Measurements from ENCODE around the gene BLOC1S1. TPM values are rescaled to one million over a fixed set of nuclear protein-coding genes. Genes with fewer than 3 reads are reported as not detected.

BLOC1S1 gene
- 100 to 1,000 TPM; 117 to 440 (median 246) TPM for total RNA-seq

DNA sequence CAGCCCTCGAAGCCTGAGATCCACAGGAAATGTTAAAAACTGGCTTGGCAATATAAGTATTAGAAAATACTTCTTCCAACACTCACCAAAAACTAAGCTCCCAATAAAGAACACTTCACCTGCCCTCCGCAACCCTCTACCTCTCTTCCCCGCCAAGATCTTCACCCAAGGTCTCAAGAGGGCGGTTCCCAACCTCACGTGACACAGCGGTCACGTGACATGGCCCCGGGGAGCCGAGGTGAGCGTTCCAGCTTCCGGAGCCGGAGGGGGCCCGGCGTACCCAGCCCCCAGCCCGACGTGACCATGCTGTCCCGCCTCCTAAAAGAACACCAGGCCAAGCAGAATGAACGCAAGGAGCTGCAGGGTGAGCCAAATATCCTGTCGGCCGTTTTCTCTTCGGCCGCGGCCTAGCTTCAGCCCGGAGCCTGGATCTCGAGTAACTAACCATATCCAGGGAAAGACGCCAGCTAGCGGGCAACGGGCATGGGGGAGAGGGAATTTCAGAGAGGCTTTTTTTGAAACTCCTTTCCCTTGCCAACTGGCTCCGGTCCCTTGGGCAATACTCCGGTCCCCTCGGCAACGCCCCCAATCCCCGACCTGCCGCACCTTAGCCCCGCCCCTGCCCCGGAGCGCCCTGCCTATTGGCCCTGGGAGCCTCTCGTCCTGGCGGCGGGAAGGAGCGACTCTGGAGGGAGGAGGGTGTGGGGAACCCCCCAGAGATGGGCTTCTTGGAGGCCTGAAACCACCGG lies at the start of gene BLOC1S1:
TSS of gene BLOC1S1 (plus strand) at position 214 of the 749 bp plus-strand sequence. CDS start at position 220, 6 bp downstream.
- no peaks in the 10 kb centered on the region for H3K36me3 ChIP-seq
- peaks cover 23 to 35% of the 10 kb centered on the region in 2 donors for H3K4me1 ChIP-seq
- WGBS, 2 donors = 0 to 1% methylated on average over 12 to 39 of the region's 42 CpGs
- intact Hi-C loops (cut with DNase I) = no loop called here
- no peaks in the 10 kb centered on the region for H3K9me3 ChIP-seq
- no peaks in the 10 kb centered on the region for H3K27me3 ChIP-seq
- peak within 1 kb of the TSS; percentile 19 to 69 (median 21) for H3K4me3 ChIP-seq (replicated peaks in 1 of 3)
- H3K27ac ChIP-seq = peak within 1 kb of the TSS; percentile 70 to 88 (median 87)
- peak; percentile 96 to 97 for DNase-seq
- TF ChIP-seq POLR2A (IDR thresholded peaks at IDR 0.05) (peak in 1 of 2 donors; percentile 56), CTCF (IDR thresholded peaks at IDR 0.05) (peak in 2 of 6 experiments; percentile 2 to 21)

- no peak overlapping the region for H3K4me3 ChIP-seq (replicated peaks in 1 of 3)
- H3K36me3 ChIP-seq = no peaks in the 10 kb centered on the region
- no peaks in the 10 kb centered on the region for H3K4me1 ChIP-seq
- no peaks in the 10 kb centered on the region for H3K27me3 ChIP-seq
- H3K9me3 ChIP-seq = no peaks in the 10 kb centered on the region
- no peak overlapping the region for H3K27ac ChIP-seq
- intact Hi-C loops (cut with DNase I) = no loop called here
- 78 to 82% methylated on average over 7 of the region's 7 CpGs for WGBS, 2 donors
- DNase-seq = no peak
- TF ChIP-seq POLR2A (IDR thresholded peaks at IDR 0.05) (no peak), CTCF (IDR thresholded peaks at IDR 0.05) (no peak)
These were observed 49.3 kb upstream of the BLOC1S1 start for GRCh38 chr12:55666508-55666907.

- intact Hi-C loops (cut with DNase I) = no loop called here
- no peak for TF ChIP-seq POLR2A (IDR thresholded peaks at IDR 0.05)
- no peak for TF ChIP-seq CTCF (IDR thresholded peaks at IDR 0.05)
- no peaks in the 10 kb centered on the region for H3K4me1 ChIP-seq
- H3K4me3 ChIP-seq (replicated peaks in 1 of 3) = no peak overlapping the region
- H3K9me3 ChIP-seq = no peaks in the 10 kb centered on the region
- H3K27me3 ChIP-seq = no peaks in the 10 kb centered on the region
- no peaks in the 10 kb centered on the region for H3K36me3 ChIP-seq
- no peak for DNase-seq
- no peak overlapping the region for H3K27ac ChIP-seq
These were observed 45.6 kb upstream of the BLOC1S1 start for GRCh38 chr12:55670276-55670675.

- intact Hi-C loops (cut with DNase I) = no loop called here
- no peak for TF ChIP-seq POLR2A (IDR thresholded peaks at IDR 0.05)
- TF ChIP-seq CTCF (IDR thresholded peaks at IDR 0.05) = no peak
- no peak for DNase-seq
- WGBS, 2 donors = 71 to 76% methylated on average over 4 of the region's 4 CpGs
- H3K9me3 ChIP-seq = no peaks in the 10 kb centered on the region
- no peak overlapping the region for H3K27ac ChIP-seq
- no peaks in the 10 kb centered on the region for H3K4me1 ChIP-seq
- no peak overlapping the region for H3K4me3 ChIP-seq (replicated peaks in 1 of 3)
- no peaks in the 10 kb centered on the region for H3K36me3 ChIP-seq
- no peaks in the 10 kb centered on the region for H3K27me3 ChIP-seq
These were observed 44.1 kb upstream of the BLOC1S1 start for GRCh38 chr12:55671746-55672145.

- DNase-seq = no peak
- TF ChIP-seq POLR2A (IDR thresholded peaks at IDR 0.05) (no peak), CTCF (IDR thresholded peaks at IDR 0.05) (no peak)
- Histone ChIP-seq H3K27me3 (no peaks in the 10 kb centered on the region), H3K4me3 (replicated peaks in 1 of 3) (no peak overlapping the region), H3K27ac (no peak overlapping the region), H3K4me1 (no peaks in the 10 kb centered on the region), H3K36me3 (no peaks in the 10 kb centered on the region), H3K9me3 (no peaks in the 10 kb centered on the region)
- intact Hi-C loops (cut with DNase I) = no loop called here
These were observed 42.2 kb upstream of the BLOC1S1 start for GRCh38 chr12:55673638-55674037.
